ENCODE results near the gene DEFB124.

DNA sequence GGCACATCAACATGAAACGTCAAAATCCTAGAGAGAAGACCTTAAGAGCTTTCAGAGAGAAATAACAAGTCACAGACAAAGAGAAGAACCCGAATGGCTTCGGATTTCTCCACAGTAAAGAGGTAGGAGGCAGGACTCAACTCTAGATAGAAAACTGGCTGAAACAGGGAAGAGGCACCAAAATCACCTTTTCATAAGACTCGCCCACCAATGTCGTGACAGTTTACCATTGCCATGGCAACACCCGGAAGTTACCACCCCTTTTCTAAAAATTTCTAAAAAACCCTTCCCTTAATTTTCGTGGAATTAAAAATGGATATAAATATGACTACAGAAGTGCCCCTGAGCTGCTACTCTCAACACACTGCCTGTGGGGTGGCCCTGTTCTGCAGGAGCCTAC is 56.6 kb downstream of the DEFB124 start:
- TF ChIP-seq, protein P1, sequence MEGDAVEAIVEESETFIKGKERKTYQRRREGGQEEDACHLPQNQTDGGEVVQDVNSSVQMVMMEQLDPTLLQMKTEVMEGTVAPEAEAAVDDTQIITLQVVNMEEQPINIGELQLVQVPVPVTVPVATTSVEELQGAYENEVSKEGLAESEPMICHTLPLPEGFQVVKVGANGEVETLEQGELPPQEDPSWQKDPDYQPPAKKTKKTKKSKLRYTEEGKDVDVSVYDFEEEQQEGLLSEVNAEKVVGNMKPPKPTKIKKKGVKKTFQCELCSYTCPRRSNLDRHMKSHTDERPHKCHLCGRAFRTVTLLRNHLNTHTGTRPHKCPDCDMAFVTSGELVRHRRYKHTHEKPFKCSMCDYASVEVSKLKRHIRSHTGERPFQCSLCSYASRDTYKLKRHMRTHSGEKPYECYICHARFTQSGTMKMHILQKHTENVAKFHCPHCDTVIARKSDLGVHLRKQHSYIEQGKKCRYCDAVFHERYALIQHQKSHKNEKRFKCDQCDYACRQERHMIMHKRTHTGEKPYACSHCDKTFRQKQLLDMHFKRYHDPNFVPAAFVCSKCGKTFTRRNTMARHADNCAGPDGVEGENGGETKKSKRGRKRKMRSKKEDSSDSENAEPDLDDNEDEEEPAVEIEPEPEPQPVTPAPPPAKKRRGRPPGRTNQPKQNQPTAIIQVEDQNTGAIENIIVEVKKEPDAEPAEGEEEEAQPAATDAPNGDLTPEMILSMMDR (IDR thresholded peaks at IDR 0.05; ENCODE audit: poor library complexity, severe bottlenecking), result no peak
- no peak for TF ChIP-seq EZH2 (IDR thresholded peaks at IDR 0.05; ENCODE audit: borderline replicate concordance, insufficient read depth, low read length, poor library complexity, severe bottlenecking)
- TF ChIP-seq EP300 (conservative IDR thresholded peaks at IDR 0.05; ENCODE audit: poor library complexity, severe bottlenecking), result no peak

Data from neural cell (in vitro differentiated cells).